Left ventricle myocardium inferior (tissue), 1 donor: ENCODE measurements around the gene TM9SF1. TPM values are rescaled to one million over a fixed set of nuclear protein-coding genes. Genes with fewer than 3 reads are reported as not detected.

ENCODE experiments used
- DNase-seq: peaks from one replicate; pipeline ENCODE4 v3.0.0-alpha.2; 2020
- H3K27ac ChIP-seq: fragments of 200-600 bp; replicated peaks from 2 replicates; pipeline ENCODE4 v1.8.0; 2021
- H3K27me3 ChIP-seq: fragments of 200-600 bp; 2 replicates; pipeline ENCODE4 v1.8.0; 2021; ENCODE audit warnings: low read depth
- H3K36me3 ChIP-seq: fragments of 200-600 bp; 2 replicates; pipeline ENCODE4 v1.8.0; 2021
- H3K4me1 ChIP-seq: fragments of 200-600 bp; 2 replicates; pipeline ENCODE4 v1.8.0; 2021
- H3K4me3 ChIP-seq: fragments of 200-600 bp; 2 replicates; pipeline ENCODE4 v1.8.0; 2021; ENCODE audit warnings: mild to moderate bottlenecking, moderate library complexity
- H3K9me3 ChIP-seq: fragments of 200-600 bp; replicated peaks from 2 replicates; pipeline ENCODE4 v1.8.0; 2021
- CTCF ChIP-seq: fragments of 200-600 bp; IDR thresholded peaks from 2 replicates; pipeline ENCODE4 v1.8.0; 2021; ENCODE audit warnings: antibody characterized with exemption, mild to moderate bottlenecking, borderline replicate concordance
- intact Hi-C: fragments of 100-400 bp; cut with micrococcal nuclease; formaldehyde crosslinking; loops from one replicate; pipeline ENCODE4 v1.11.0; 2022
- total RNA-seq: library from RNA; stranded (reverse); fragmentation: NEBNext Ultra II Directional; extraction: Animal tissue kit (Norgen Biotek cat#: 25700); gene quantifications from one replicate; pipeline ENCODE4 v1.2.1, GENCODE V29; 2021
- donor health status: DM: no; HTN: yes; CAD: no; lungs with severe emphysema.

The TM9SF1 gene
- total RNA-seq, 1 donor from 2014 or later: 22.2 TPM

GRCh38 chr14:24165785-24166184, 29.5 kb downstream of the TM9SF1 start:
- intact Hi-C loops: no loop called here
- DNase-seq: no peak
- no peak overlapping the region for H3K4me3 ChIP-seq

GRCh38 chr14:24164518-24164991, 30.7 kb downstream of the TM9SF1 start:
- no peak overlapping the region for H3K27ac ChIP-seq
- H3K36me3 ChIP-seq: peaks cover 76% of the 10 kb centered on the region
- intact Hi-C loops: no loop called here
- no peak for DNase-seq
- H3K4me3 ChIP-seq: no peak overlapping the region
- H3K9me3 ChIP-seq: no peaks in the 10 kb centered on the region
- no peaks in the 10 kb centered on the region for H3K27me3 ChIP-seq
- TF ChIP-seq CTCF: no peak
- H3K4me1 ChIP-seq: peaks cover 45% of the 10 kb centered on the region

More at GRCh38 chr14:24165785-24166184, 29.5 kb downstream of the TM9SF1 start:
- Histone ChIP-seq H3K36me3 (peaks cover 71% of the 10 kb centered on the region), H3K27me3 (no peaks in the 10 kb centered on the region), H3K27ac (no peak overlapping the region), H3K9me3 (no peaks in the 10 kb centered on the region), H3K4me1 (peaks cover 39% of the 10 kb centered on the region)
- TF ChIP-seq CTCF: no peak

- Histone ChIP-seq H3K4me3 (peak overlapping the region; percentile 75), H3K27me3 (no peaks in the 10 kb centered on the region), H3K4me1 (peaks cover 45% of the 10 kb centered on the region), H3K9me3 (no peaks in the 10 kb centered on the region), H3K36me3 (peaks cover 77% of the 10 kb centered on the region), H3K27ac (peak overlapping the region; percentile 98)
- no peak for TF ChIP-seq CTCF
- no peak for DNase-seq
- intact Hi-C loops: no loop called here
Observed at GRCh38 chr14:24162093-24162492, 33.1 kb downstream of the TM9SF1 start.

- Histone ChIP-seq H3K4me3 (peak within 1 kb of the TSS; percentile 75), H3K36me3 (peaks cover 77% of the 10 kb centered on the region), H3K27ac (peak within 1 kb of the TSS; percentile 98), H3K4me1 (peaks cover 45% of the 10 kb centered on the region), H3K9me3 (no peaks in the 10 kb centered on the region), H3K27me3 (no peaks in the 10 kb centered on the region)
- TF ChIP-seq CTCF: peak; percentile 98
- intact Hi-C loops: no loop called here
- peak; percentile 95 for DNase-seq
Observed at GRCh38 chr14:24160850-24161804, 34.1 kb downstream of the TM9SF1 start, which contains the start of gene IRF9. Gene IRF9 (plus strand): TSS chr14:24161265. CDS start chr14:24162145, 880 bp downstream.

GRCh38 chr14:24160499-24160849, 34.8 kb downstream of the TM9SF1 start:
- Histone ChIP-seq H3K36me3 (peaks cover 77% of the 10 kb centered on the region), H3K9me3 (no peaks in the 10 kb centered on the region), H3K4me1 (peaks cover 45% of the 10 kb centered on the region), H3K27me3 (no peaks in the 10 kb centered on the region), H3K4me3 (no peak overlapping the region), H3K27ac (peak overlapping the region; percentile 98)
- TF ChIP-seq CTCF: no peak
- DNase-seq: no peak
- intact Hi-C loops: no loop called here
